Body of pancreas (tissue), 4 donors: ENCODE measurements around the gene UBE2G2.

Experiments used
- CTCF ChIP-seq, 7 experiments: fragments of 450-650 bp in 4 of 7; fragments of 200-600 bp in 3 of 7; sonication (generic) in 3 of 7; IDR thresholded peaks; one replicate each; pipeline ENCODE4 v1.5.1; 2016 to 2019; ENCODE audit warnings: antibody characterized with exemption in 7 of 7
- POLR2A ChIP-seq, 3 donors: fragments of 450-650 bp; IDR thresholded peaks; one replicate each; pipeline ENCODE4 v1.6.1; 2016; ENCODE audit warnings: antibody characterized with exemption in 3 of 3, mild to moderate bottlenecking in 2 of 3

GRCh38 chr21:44741921-44742320 is 59.7 kb downstream of the UBE2G2 start:
- TF ChIP-seq CTCF (IDR thresholded peaks at IDR 0.05) (no peak), POLR2A (IDR thresholded peaks at IDR 0.05) (no peak)
